Vagina (tissue), 2 donors: ENCODE results near the gene OTULIN. TPM values are rescaled to one million over a fixed set of nuclear protein-coding genes. Genes with fewer than 3 reads are reported as not detected.
A peak's percentile ranks its signal among the peaks of the same experiment; 100 is the strongest.

Experiments used
- DNase-seq, 2 donors: peaks; one replicate each; pipeline ENCODE4 v3.0.0-alpha.2; 2017; ENCODE audit errors: extremely low spot score in 2 of 2
- H3K27ac ChIP-seq: fragments of 200-600 bp; sonication (generic); one replicate; pipeline ENCODE4 v1.5.1; 2019
- H3K27me3 ChIP-seq: fragments of 200-600 bp; sonication (generic); one replicate; pipeline ENCODE4 v1.5.1; 2019
- H3K36me3 ChIP-seq, 2 donors: fragments of 200-600 bp; sonication (generic); one replicate each; pipeline ENCODE4 v1.5.1; 2017 to 2019
- H3K4me1 ChIP-seq: fragments of 200-600 bp; sonication (generic); one replicate; pipeline ENCODE4 v1.5.1; 2019
- H3K4me3 ChIP-seq, 2 donors: fragments of 200-600 bp; sonication (generic); 1 replicate in 1 of 2; 2 replicates in 1 of 2; pipeline ENCODE4 v1.5.1; 2016 to 2019
- H3K9me3 ChIP-seq: fragments of 200-600 bp; sonication (generic); one replicate; pipeline ENCODE4 v1.5.1; 2019
- POLR2A ChIP-seq, 2 donors: fragments of 450-650 bp; IDR thresholded peaks; one replicate each; pipeline ENCODE4 v1.6.1; 2017; ENCODE audit warnings: antibody characterized with exemption in 2 of 2, mild to moderate bottlenecking in 2 of 2, moderate library complexity in 2 of 2
- POLR2AphosphoS5 ChIP-seq, 2 donors: sonication (generic); formaldehyde crosslinking; IDR thresholded peaks; one replicate each; pipeline ENCODE4 v1.9.0; 2017; ENCODE audit warnings: antibody characterized with exemption in 2 of 2, mild to moderate bottlenecking in 2 of 2, low read depth in 1 of 2; ENCODE audit not compliant: insufficient read depth in 1 of 2
- intact Hi-C: fragments of 100-400 bp; cut with DNase I; formaldehyde crosslinking; loops from one replicate; pipeline ENCODE4 v1.15.1; 2023
- total RNA-seq: library from RNA; depleted of rRNA; stranded (reverse); fragments of >200 nt; gene quantifications from one replicate; pipeline ENCODE4 v1.2.3, GENCODE V29; 2016
- TF ChIP-seq, protein P1 (sequence below), 3 experiments: fragments of 450-650 bp in 2 of 3; fragments of 200-600 bp in 1 of 3; sonication (generic) in 1 of 3; IDR thresholded peaks; one replicate each; pipeline ENCODE4 v1.5.1; 2017 to 2019; ENCODE audit warnings: antibody characterized with exemption in 3 of 3, mild to moderate bottlenecking in 2 of 3, moderate library complexity in 2 of 3

The OTULIN gene
- total RNA-seq, 1 donor from 2014 or later = 34.1 TPM

DNA sequence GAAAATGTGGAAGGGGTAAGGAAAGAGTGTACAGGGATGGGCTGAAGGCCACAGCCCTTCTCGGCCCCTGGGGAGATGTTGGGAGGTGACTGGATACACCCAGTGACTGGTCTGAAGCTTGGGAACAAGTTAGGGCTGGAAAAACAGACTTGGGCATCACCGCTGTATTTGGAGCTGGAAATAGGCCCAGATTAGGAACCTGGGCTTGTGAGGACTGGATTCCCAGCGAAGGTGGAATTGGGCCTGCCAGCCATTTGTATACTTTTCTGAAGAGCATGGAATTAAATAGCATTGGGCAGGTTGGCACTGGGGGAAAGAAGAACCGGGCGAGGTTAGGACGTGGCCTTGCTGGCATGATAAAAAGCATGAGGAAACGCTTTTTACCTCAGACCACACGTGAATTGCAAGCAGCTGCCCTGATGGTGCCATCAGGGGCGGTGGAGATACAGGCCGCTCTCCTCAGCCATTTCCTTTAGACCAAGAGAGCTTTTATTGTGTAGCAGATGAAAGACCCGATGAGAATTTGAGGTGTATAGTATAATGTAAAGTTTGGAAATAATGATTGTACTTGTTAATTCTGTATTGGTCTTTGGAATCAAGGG lies 37.8 kb downstream of the OTULIN start:
- H3K36me3 ChIP-seq = peaks cover 0 to 9% of the 10 kb centered on the region in 2 donors
- DNase-seq = no peak
- H3K9me3 ChIP-seq = no peaks in the 10 kb centered on the region
- no peaks in the 10 kb centered on the region for H3K27me3 ChIP-seq
- TF ChIP-seq, protein P1, sequence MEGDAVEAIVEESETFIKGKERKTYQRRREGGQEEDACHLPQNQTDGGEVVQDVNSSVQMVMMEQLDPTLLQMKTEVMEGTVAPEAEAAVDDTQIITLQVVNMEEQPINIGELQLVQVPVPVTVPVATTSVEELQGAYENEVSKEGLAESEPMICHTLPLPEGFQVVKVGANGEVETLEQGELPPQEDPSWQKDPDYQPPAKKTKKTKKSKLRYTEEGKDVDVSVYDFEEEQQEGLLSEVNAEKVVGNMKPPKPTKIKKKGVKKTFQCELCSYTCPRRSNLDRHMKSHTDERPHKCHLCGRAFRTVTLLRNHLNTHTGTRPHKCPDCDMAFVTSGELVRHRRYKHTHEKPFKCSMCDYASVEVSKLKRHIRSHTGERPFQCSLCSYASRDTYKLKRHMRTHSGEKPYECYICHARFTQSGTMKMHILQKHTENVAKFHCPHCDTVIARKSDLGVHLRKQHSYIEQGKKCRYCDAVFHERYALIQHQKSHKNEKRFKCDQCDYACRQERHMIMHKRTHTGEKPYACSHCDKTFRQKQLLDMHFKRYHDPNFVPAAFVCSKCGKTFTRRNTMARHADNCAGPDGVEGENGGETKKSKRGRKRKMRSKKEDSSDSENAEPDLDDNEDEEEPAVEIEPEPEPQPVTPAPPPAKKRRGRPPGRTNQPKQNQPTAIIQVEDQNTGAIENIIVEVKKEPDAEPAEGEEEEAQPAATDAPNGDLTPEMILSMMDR (IDR thresholded peaks at IDR 0.05) = no peak
- TF ChIP-seq POLR2A (IDR thresholded peaks at IDR 0.05) (no peak), POLR2AphosphoS5 (IDR thresholded peaks at IDR 0.05; ENCODE audit: insufficient read depth in 1 of 2, low read depth in 1 of 2) (peak in 1 of 2 donors; percentile 38)
- H3K4me1 ChIP-seq = peaks cover 57% of the 10 kb centered on the region
- no peak overlapping the region for H3K27ac ChIP-seq
- intact Hi-C loops = no loop called here
- no peak overlapping the region for H3K4me3 ChIP-seq

DNA sequence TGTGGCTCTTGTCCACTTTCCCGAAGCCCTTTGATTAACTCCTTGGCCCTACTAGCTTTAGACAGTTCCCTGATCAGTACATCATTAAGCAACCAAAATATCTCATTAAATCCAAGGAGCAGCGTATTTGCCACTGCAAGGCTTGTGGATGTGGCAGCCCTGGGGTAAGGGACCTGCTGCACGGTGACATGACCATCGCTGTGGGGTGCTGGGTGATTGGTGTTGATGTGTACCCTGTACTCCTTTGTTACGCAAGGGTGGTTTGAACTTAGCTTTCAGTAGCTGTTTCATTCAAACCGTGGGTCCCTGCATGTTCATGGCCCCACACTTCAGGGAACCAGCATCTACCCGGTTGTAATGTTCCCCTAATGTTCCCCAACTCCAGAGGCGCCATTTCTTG lies 41.0 kb downstream of the OTULIN start:
- Histone ChIP-seq H3K36me3 (peaks cover 0 to 18% of the 10 kb centered on the region in 2 donors), H3K9me3 (no peaks in the 10 kb centered on the region), H3K4me3 (no peak overlapping the region)

DNA sequence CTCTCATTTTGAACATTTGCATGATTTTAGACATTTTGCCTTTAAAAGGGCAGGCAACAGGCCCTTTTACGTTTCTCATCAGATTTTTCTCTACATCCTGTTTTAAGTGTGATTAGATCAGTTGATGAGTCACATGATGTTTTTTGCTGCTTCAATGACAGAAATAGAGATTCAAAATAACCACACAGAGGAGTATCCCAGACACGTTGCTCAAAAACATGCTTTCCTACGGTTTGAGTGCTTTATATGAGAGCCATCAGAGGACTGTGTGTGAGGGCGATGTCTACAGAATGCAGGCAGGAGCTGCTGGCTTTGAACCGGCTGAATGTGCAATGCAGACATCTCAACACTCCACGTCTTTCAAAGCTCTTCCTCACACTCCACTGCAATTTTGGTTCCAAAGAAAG lies 42.1 kb downstream of the OTULIN start:
- Histone ChIP-seq H3K4me3 (no peak overlapping the region), H3K4me1 (peaks cover 44% of the 10 kb centered on the region), H3K27ac (peak overlapping the region; percentile 55), H3K27me3 (no peaks in the 10 kb centered on the region), H3K9me3 (no peaks in the 10 kb centered on the region), H3K36me3 (peaks cover 0 to 29% of the 10 kb centered on the region in 2 donors)
- intact Hi-C loops = no loop called here
- TF ChIP-seq, protein P1 (IDR thresholded peaks at IDR 0.05) = no peak
- no peak for TF ChIP-seq POLR2AphosphoS5 (IDR thresholded peaks at IDR 0.05; ENCODE audit: insufficient read depth in 1 of 2, low read depth in 1 of 2)
- no peak for TF ChIP-seq POLR2A (IDR thresholded peaks at IDR 0.05)
- DNase-seq = peak in 1 of 2 donors; percentile 16

More for the DNA sequence above, 41.0 kb downstream of the OTULIN start:
- peaks cover 53% of the 10 kb centered on the region for H3K4me1 ChIP-seq
- no peak for DNase-seq
- H3K27me3 ChIP-seq = no peaks in the 10 kb centered on the region
- peak overlapping the region; percentile 55 for H3K27ac ChIP-seq
- TF ChIP-seq POLR2A (IDR thresholded peaks at IDR 0.05) (no peak), POLR2AphosphoS5 (IDR thresholded peaks at IDR 0.05; ENCODE audit: insufficient read depth in 1 of 2, low read depth in 1 of 2) (no peak)
- intact Hi-C loops = no loop called here

DNA sequence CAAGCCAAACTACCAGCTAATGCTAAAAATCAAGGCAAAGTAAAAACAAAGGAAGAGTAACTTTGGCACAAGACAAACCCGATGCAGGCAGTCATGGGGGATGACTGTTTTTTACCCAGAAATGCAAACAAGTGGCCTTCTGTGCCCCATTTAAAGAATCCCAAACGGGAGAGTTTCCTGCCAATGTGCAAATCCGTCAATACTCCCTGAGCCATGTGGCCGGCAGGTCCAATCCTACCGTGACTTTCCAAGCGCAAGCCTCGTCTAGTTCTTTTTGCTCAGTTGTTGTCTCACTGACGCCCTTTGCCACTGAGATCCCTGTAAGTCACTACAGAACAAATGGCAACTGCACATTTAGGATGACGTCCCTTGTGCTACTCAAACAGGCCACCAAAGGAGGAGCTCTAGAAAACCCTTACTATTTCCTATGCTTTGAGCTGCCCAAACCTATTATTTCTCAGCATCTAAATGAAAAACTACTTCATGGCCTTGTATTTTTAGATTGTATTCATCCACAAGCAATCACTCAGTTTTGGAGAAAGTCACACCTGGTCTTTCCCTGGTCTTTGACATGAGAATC lies 43.4 kb downstream of the OTULIN start:
- Histone ChIP-seq H3K4me1 (peaks cover 34% of the 10 kb centered on the region), H3K9me3 (no peaks in the 10 kb centered on the region), H3K27me3 (no peaks in the 10 kb centered on the region), H3K27ac (peak overlapping the region; percentile 55), H3K4me3 (no peak overlapping the region), H3K36me3 (peaks cover 0 to 39% of the 10 kb centered on the region in 2 donors)
- intact Hi-C loops = no loop called here
- DNase-seq = peak in 1 of 2 donors; percentile 12
- TF ChIP-seq POLR2AphosphoS5 (IDR thresholded peaks at IDR 0.05; ENCODE audit: insufficient read depth in 1 of 2, low read depth in 1 of 2) (no peak), POLR2A (IDR thresholded peaks at IDR 0.05) (no peak)
- TF ChIP-seq, protein P1 (IDR thresholded peaks at IDR 0.05) = no peak

DNA sequence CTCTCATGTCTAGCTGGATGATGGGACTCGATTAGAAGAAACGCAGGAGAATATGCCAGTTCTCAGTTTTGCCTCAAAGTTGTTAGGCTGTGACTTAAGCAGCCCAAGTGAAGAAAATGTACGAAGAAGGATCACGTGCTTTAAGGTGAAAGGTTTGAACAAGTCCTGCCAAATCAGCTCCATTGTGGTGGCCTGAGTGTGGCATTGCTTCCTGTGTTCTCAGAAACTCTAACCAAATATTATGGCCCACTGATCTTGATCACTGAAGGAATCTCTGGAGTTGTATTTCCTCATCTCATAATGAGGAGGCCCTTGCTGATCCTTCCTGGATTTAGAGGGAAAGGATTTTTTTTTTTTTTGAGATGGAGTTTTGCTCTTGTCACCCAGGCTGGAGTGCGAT lies 44.0 kb downstream of the OTULIN start:
- H3K36me3 ChIP-seq = peaks cover 0 to 45% of the 10 kb centered on the region in 2 donors
- DNase-seq = peak in 1 of 2 donors; percentile 25
- TF ChIP-seq, protein P1 (IDR thresholded peaks at IDR 0.05) = no peak
- no peak for TF ChIP-seq POLR2A (IDR thresholded peaks at IDR 0.05)
- no peak for TF ChIP-seq POLR2AphosphoS5 (IDR thresholded peaks at IDR 0.05; ENCODE audit: insufficient read depth in 1 of 2, low read depth in 1 of 2)
- no peak overlapping the region for H3K4me3 ChIP-seq
- intact Hi-C loops = no loop called here
- peaks cover 27% of the 10 kb centered on the region for H3K4me1 ChIP-seq
- H3K27me3 ChIP-seq = no peaks in the 10 kb centered on the region
- no peak overlapping the region for H3K27ac ChIP-seq
- H3K9me3 ChIP-seq = no peaks in the 10 kb centered on the region
